ENCODE results near the gene PACSIN2. TPM values are rescaled to one million over a fixed set of nuclear protein-coding genes. Genes with fewer than 3 reads are reported as not detected.

PACSIN2 gene
- total and polyA plus RNA-seq, 2 experiments from 2014 or later = 23.5 to 57.3 TPM

DNA sequence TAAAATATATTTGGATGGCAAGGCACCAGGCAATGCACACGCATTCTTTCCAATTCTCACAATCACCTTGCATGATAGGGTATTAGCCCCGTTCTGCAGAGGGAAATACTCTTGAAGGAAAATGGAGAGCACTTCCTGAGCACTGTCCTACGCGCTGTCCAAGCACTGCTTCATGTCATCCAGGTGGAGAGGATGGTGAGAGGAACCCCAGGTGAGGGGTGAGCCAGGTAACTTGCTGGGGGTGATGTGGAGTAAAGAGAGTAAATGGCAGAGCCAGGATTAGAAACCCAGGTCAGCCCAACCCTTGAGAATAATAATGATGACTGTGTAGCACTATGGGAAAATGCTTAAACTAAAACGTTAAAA, 711 bp upstream of the PACSIN2 start (continued):
- TF ChIP-seq, protein P1, sequence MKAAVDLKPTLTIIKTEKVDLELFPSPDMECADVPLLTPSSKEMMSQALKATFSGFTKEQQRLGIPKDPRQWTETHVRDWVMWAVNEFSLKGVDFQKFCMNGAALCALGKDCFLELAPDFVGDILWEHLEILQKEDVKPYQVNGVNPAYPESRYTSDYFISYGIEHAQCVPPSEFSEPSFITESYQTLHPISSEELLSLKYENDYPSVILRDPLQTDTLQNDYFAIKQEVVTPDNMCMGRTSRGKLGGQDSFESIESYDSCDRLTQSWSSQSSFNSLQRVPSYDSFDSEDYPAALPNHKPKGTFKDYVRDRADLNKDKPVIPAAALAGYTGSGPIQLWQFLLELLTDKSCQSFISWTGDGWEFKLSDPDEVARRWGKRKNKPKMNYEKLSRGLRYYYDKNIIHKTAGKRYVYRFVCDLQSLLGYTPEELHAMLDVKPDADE (IDR thresholded peaks at IDR 0.05) = no peak

DNA sequence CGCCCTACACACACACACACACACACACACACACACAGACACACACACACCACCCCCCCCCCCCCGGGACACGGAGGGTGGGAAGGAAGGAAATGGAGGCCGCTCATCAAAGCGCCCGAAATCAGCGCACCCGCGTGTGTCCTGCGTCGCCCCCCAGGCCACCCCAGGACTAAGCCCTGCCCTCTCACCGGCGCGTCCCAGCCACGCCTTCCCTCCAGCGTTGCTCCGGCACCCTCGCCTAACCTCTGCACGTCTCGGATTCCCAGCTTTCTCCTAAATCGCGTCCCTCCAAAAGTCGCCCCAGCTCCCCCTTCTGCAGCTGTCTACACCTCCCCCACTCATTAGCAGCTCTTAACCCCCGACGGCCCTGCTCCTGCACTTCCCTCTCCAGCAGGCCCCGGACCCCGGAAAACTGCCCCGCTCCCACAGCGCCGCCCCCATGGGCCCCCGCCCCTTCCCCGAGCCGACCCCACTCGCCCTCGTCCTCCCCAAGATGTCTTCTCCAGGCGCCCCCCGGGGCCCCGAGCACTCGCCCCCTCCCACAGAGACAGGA, 557 bp downstream of the PACSIN2 start:
- Histone ChIP-seq H3K27ac (ENCODE audit: low read depth) (peak overlapping the region; percentile 78; the same call in 1 of the 2 replicates), H3K27me3 (ENCODE audit: insufficient read depth) (peaks cover 4% of the 10 kb centered on the region; the same call in 1 of the 2 replicates), H3F3A (replicated peaks; ENCODE audit: low read depth) (peaks cover 9% of the 10 kb centered on the region; the same call in 1 of the 2 replicates), H4K20me1 (replicated peaks; ENCODE audit: insufficient read depth) (peaks cover 31% of the 10 kb centered on the region), H2AFZ (no peak overlapping the region), H3K4me1 (ENCODE audit: insufficient read depth) (peaks cover 29% of the 10 kb centered on the region), H3K9me2 (ENCODE audit: insufficient read depth) (no peaks in the 10 kb centered on the region), H3K36me3 (ENCODE audit: insufficient read depth) (no peaks in the 10 kb centered on the region), H3K79me2 (replicated peaks; ENCODE audit: insufficient read depth) (peaks cover 49% of the 10 kb centered on the region), H3K4me3 (peak overlapping the region; percentile 86), H3K4me2 (peak overlapping the region; percentile 95)
- peak overlapping the region; percentile 97 for H3K4me3 Mint-ChIP-seq
- DNase-seq (ENCODE audit: low spot score) (peak; percentile 77), ATAC-seq (peak; percentile 49)
- peak overlapping the region; percentile 86 for H3K27ac Mint-ChIP-seq
- H3K27me3 Mint-ChIP-seq (ENCODE audit: insufficient read depth, low read depth, poor library complexity) = peaks cover 8% of the 10 kb centered on the region
- peaks cover 4% of the 10 kb centered on the region for H3K9me3 Mint-ChIP-seq
- peaks cover 8% of the 10 kb centered on the region for H3K36me3 Mint-ChIP-seq (ENCODE audit: low read depth)
- H3K4me1 Mint-ChIP-seq = peaks cover 22% of the 10 kb centered on the region
- TF ChIP-seq, protein P2, sequence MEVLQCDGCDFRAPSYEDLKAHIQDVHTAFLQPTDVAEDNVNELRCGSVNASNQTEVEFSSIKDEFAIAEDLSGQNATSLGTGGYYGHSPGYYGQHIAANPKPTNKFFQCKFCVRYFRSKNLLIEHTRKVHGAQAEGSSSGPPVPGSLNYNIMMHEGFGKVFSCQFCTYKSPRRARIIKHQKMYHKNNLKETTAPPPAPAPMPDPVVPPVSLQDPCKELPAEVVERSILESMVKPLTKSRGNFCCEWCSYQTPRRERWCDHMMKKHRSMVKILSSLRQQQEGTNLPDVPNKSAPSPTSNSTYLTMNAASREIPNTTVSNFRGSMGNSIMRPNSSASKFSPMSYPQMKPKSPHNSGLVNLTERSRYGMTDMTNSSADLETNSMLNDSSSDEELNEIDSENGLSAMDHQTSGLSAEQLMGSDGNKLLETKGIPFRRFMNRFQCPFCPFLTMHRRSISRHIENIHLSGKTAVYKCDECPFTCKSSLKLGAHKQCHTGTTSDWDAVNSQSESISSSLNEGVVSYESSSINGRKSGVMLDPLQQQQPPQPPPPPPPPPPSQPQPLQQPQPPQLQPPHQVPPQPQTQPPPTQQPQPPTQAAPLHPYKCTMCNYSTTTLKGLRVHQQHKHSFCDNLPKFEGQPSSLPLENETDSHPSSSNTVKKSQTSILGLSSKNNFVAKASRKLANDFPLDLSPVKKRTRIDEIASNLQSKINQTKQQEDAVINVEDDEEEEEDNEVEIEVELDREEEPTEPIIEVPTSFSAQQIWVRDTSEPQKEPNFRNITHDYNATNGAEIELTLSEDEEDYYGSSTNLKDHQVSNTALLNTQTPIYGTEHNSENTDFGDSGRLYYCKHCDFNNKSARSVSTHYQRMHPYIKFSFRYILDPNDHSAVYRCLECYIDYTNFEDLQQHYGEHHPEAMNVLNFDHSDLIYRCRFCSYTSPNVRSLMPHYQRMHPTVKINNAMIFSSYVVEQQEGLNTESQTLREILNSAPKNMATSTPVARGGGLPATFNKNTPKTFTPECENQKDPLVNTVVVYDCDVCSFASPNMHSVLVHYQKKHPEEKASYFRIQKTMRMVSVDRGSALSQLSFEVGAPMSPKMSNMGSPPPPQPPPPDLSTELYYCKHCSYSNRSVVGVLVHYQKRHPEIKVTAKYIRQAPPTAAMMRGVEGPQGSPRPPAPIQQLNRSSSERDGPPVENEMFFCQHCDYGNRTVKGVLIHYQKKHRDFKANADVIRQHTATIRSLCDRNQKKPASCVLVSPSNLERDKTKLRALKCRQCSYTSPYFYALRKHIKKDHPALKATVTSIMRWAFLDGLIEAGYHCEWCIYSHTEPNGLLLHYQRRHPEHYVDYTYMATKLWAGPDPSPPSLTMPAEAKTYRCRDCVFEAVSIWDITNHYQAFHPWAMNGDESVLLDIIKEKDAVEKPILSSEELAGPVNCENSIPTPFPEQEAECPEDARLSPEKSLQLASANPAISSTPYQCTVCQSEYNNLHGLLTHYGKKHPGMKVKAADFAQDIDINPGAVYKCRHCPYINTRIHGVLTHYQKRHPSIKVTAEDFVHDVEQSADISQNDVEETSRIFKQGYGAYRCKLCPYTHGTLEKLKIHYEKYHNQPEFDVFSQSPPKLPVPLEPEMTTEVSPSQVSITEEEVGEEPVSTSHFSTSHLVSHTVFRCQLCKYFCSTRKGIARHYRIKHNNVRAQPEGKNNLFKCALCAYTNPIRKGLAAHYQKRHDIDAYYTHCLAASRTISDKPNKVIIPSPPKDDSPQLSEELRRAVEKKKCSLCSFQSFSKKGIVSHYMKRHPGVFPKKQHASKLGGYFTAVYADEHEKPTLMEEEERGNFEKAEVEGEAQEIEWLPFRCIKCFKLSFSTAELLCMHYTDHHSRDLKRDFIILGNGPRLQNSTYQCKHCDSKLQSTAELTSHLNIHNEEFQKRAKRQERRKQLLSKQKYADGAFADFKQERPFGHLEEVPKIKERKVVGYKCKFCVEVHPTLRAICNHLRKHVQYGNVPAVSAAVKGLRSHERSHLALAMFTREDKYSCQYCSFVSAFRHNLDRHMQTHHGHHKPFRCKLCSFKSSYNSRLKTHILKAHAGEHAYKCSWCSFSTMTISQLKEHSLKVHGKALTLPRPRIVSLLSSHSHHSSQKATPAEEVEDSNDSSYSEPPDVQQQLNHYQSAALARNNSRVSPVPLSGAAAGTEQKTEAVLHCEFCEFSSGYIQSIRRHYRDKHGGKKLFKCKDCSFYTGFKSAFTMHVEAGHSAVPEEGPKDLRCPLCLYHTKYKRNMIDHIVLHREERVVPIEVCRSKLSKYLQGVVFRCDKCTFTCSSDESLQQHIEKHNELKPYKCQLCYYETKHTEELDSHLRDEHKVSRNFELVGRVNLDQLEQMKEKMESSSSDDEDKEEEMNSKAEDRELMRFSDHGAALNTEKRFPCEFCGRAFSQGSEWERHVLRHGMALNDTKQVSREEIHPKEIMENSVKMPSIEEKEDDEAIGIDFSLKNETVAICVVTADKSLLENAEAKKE (CRISPR knock-in tag; IDR thresholded peaks at IDR 0.05) = no peak
- TF ChIP-seq, protein P1 (IDR thresholded peaks at IDR 0.05) = no peak
- no peak for TF ChIP-seq JUNB (IDR thresholded peaks at IDR 0.05; ENCODE audit: unreplicated experiment)

Data from GM23338 (cell line).